Smooth muscle cell (in vitro differentiated cells): ENCODE measurements around the gene ST8SIA5. TPM values are rescaled to one million over a fixed set of nuclear protein-coding genes. Genes with fewer than 3 reads are reported as not detected.

ENCODE experiments used
- DNase-seq: peaks from one replicate; lab custom pipeline; 2025; ENCODE audit not compliant: unreplicated experiment; lab: John Stamatoyannopoulos, UW
- H2AFZ ChIP-seq: fragments of 200-600 bp; sonication (generic); 2 replicates; pipeline ENCODE4 v1.6.0; 2016; ENCODE audit warnings: antibody characterized with exemption, low read depth, mild to moderate bottlenecking
- H3F3A ChIP-seq: fragments of 200-600 bp; sonication (generic); 2 replicates; pipeline ENCODE4 v1.6.0; 2017; ENCODE audit warnings: antibody characterized with exemption, low read depth
- H3K27ac ChIP-seq: fragments of 200-600 bp; sonication (generic); 2 replicates; pipeline ENCODE4 v1.5.1; 2016; ENCODE audit warnings: low read depth, mild to moderate bottlenecking
- H3K27me3 ChIP-seq: fragments of 200-600 bp; sonication (generic); 2 replicates; pipeline ENCODE4 v1.6.1; 2016; ENCODE audit warnings: low read depth, mild to moderate bottlenecking
- H3K36me3 ChIP-seq: fragments of 200-600 bp; sonication (generic); 2 replicates; pipeline ENCODE4 v1.5.1; 2016; ENCODE audit warnings: low read depth
- H3K4me1 ChIP-seq: fragments of 200-600 bp; sonication (generic); 2 replicates; pipeline ENCODE4 v1.5.1; 2016; ENCODE audit warnings: low read depth
- H3K4me2 ChIP-seq: fragments of 200-600 bp; sonication (generic); 2 replicates; pipeline ENCODE4 v1.6.0; 2016; ENCODE audit warnings: mild to moderate bottlenecking
- H3K4me3 ChIP-seq: fragments of 200-600 bp; sonication (generic); 2 replicates; pipeline ENCODE4 v1.5.1; 2016; ENCODE audit warnings: mild to moderate bottlenecking
- H3K79me2 ChIP-seq: fragments of 200-600 bp; sonication (generic); 2 replicates; pipeline ENCODE4 v1.6.0; 2016; ENCODE audit warnings: low read depth, mild to moderate bottlenecking
- H3K9ac ChIP-seq: fragments of 200-600 bp; sonication (generic); 2 replicates; pipeline ENCODE4 v1.6.0; 2016; ENCODE audit warnings: low read depth
- H3K9me3 ChIP-seq: fragments of 200-600 bp; sonication (generic); replicated peaks from 2 replicates; pipeline ENCODE4 v1.5.1; 2016; ENCODE audit warnings: low read depth
- H4K20me1 ChIP-seq: fragments of 200-600 bp; sonication (generic); 2 replicates; pipeline ENCODE4 v1.6.0; 2016; ENCODE audit warnings: low read depth
- CTCF ChIP-seq: fragments of 200-600 bp; sonication (generic); IDR thresholded peaks from 2 replicates; pipeline ENCODE4 v1.5.1; 2017; ENCODE audit warnings: borderline replicate concordance, mild to moderate bottlenecking, antibody characterized with exemption; ENCODE audit not compliant: insufficient read depth, poor library complexity, severe bottlenecking
- WGBS: methylation state at CpG from one replicate; pipeline ENCODE4 v1.1.7; 2016; ENCODE audit warnings: low lambda C conversion rate; 5-methylcytosine and 5-hydroxymethylcytosine counted together
- polyA plus RNA-seq: library from polyadenylated mRNA; unstranded; fragments of >200 nt; fragmentation: Nextera tagmentation; extraction: Ambion mirVana; gene quantifications from 2 replicates; pipeline ENCODE4 v1.2.1, GENCODE V29; 2016
- total RNA-seq: library from RNA; depleted of rRNA; stranded (reverse); fragments of >200 nt; gene quantifications from 2 replicates; pipeline ENCODE4 v1.2.3, GENCODE V29; 2014

ST8SIA5 gene
- total and polyA plus RNA-seq, 2 experiments from 2014 or later: 0.22 TPM; not detected in 1

GRCh38 chr18:46711444-46711863 is 45.4 kb downstream of the ST8SIA5 start:
- H3F3A ChIP-seq: peaks cover 5% of the 10 kb centered on the region
- H2AFZ ChIP-seq: peak overlapping the region; percentile 49
- H3K4me3 ChIP-seq: no peak overlapping the region
- peaks cover 14% of the 10 kb centered on the region for H3K27me3 ChIP-seq
- no peaks in the 10 kb centered on the region for H3K79me2 ChIP-seq
- no peaks in the 10 kb centered on the region for H4K20me1 ChIP-seq
- H3K9me3 ChIP-seq: no peaks in the 10 kb centered on the region
- WGBS: 35% methylated on average over 11 of the region's 11 CpGs
- TF ChIP-seq CTCF: no peak
- no peaks in the 10 kb centered on the region for H3K4me1 ChIP-seq
- no peak for DNase-seq
- no peak overlapping the region for H3K9ac ChIP-seq
- no peaks in the 10 kb centered on the region for H3K36me3 ChIP-seq
- peak overlapping the region; percentile 33 for H3K4me2 ChIP-seq
- no peak overlapping the region for H3K27ac ChIP-seq

GRCh38 chr18:46706968-46707367 is 49.9 kb downstream of the ST8SIA5 start:
- Histone ChIP-seq H3K9ac (no peak overlapping the region), H3K4me2 (no peak overlapping the region), H2AFZ (no peak overlapping the region), H3K79me2 (no peaks in the 10 kb centered on the region), H3F3A (peaks cover 5% of the 10 kb centered on the region), H4K20me1 (no peaks in the 10 kb centered on the region), H3K36me3 (no peaks in the 10 kb centered on the region), H3K27me3 (no peaks in the 10 kb centered on the region), H3K27ac (no peak overlapping the region), H3K4me1 (peaks cover 5% of the 10 kb centered on the region), H3K9me3 (no peaks in the 10 kb centered on the region), H3K4me3 (no peak overlapping the region)
- 68% methylated on average over 3 of the region's 3 CpGs for WGBS
- no peak for TF ChIP-seq CTCF
- DNase-seq: no peak

- no peak for TF ChIP-seq CTCF
- no peak overlapping the region for H3K4me3 ChIP-seq
- DNase-seq: no peak
- no peaks in the 10 kb centered on the region for H3K36me3 ChIP-seq
- WGBS: 38% methylated on average over 5 of the region's 5 CpGs
- no peak overlapping the region for H3K4me2 ChIP-seq
- peaks cover 5% of the 10 kb centered on the region for H3K4me1 ChIP-seq
- no peaks in the 10 kb centered on the region for H3K79me2 ChIP-seq
- H3K27ac ChIP-seq: no peak overlapping the region
- H3K9me3 ChIP-seq: no peaks in the 10 kb centered on the region
- no peaks in the 10 kb centered on the region for H4K20me1 ChIP-seq
- no peaks in the 10 kb centered on the region for H3F3A ChIP-seq
- no peak overlapping the region for H3K9ac ChIP-seq
- H3K27me3 ChIP-seq: no peaks in the 10 kb centered on the region
- H2AFZ ChIP-seq: no peak overlapping the region
These were observed 51.3 kb downstream of the ST8SIA5 start for GRCh38 chr18:46705521-46705920.

GRCh38 chr18:46704816-46705215 is 52.0 kb downstream of the ST8SIA5 start:
- Histone ChIP-seq H2AFZ (no peak overlapping the region), H3K27ac (no peak overlapping the region), H3K27me3 (no peaks in the 10 kb centered on the region), H3K4me1 (peaks cover 5% of the 10 kb centered on the region), H3K9me3 (no peaks in the 10 kb centered on the region), H3K4me3 (no peak overlapping the region), H3K79me2 (no peaks in the 10 kb centered on the region), H3F3A (no peaks in the 10 kb centered on the region), H4K20me1 (no peaks in the 10 kb centered on the region), H3K36me3 (no peaks in the 10 kb centered on the region), H3K4me2 (no peak overlapping the region), H3K9ac (no peak overlapping the region)
- no peak for DNase-seq
- TF ChIP-seq CTCF: no peak
- 95% methylated on average over 4 of the region's 4 CpGs for WGBS
